Suprapubic skin (tissue), 3 donors: ENCODE data around the gene ANKRD28.

Experiments
- CTCF ChIP-seq, 2 donors: fragments of 200-600 bp in 1 of 2; fragments of 450-650 bp in 1 of 2; sonication (generic) in 1 of 2; IDR thresholded peaks; one replicate each; pipeline ENCODE4 v1.5.1; 2016 to 2019; ENCODE audit warnings: antibody characterized with exemption in 2 of 2, mild to moderate bottlenecking in 1 of 2, moderate library complexity in 1 of 2
- EP300 ChIP-seq: sonication (generic); formaldehyde crosslinking; IDR thresholded peaks from one replicate; pipeline ENCODE4 v1.6.1; 2017; ENCODE audit warnings: antibody characterized with exemption
- POLR2A ChIP-seq, 2 donors: fragments of 450-650 bp; IDR thresholded peaks; one replicate each; pipeline ENCODE4 v1.6.1; 2017; ENCODE audit warnings: antibody characterized with exemption in 2 of 2, mild to moderate bottlenecking in 2 of 2, moderate library complexity in 2 of 2

- TF ChIP-seq CTCF (IDR thresholded peaks at IDR 0.05) (no peak), POLR2A (IDR thresholded peaks at IDR 0.05) (no peak), EP300 (no peak)
Observed at GRCh38 chr3:15682561-15683185, 115.1 kb downstream of the ANKRD28 start.
